ENCODE results near the gene PEX14. TPM values are rescaled to one million over a fixed set of nuclear protein-coding genes. Genes with fewer than 3 reads are reported as not detected.

Gene PEX14
- total and polyA plus RNA-seq, 10 of the 15 experiments (the other 5 are each of a cell fraction or from before 2014, with no cell fraction given) = 1.4 to 23.2 (median 12.0) TPM

GRCh38 chr1:10616696-10617095 is 141.9 kb downstream of the PEX14 start:
- TF ChIP-seq HCFC1 (IDR thresholded peaks at IDR 0.05; ENCODE audit: low read length) (no peak), NFYA (IDR thresholded peaks at IDR 0.05; ENCODE audit: borderline replicate concordance, low read depth, low read length) (no peak), LARP7 (IDR thresholded peaks at IDR 0.05) (no peak), NFIC (IDR thresholded peaks at IDR 0.05; ENCODE audit: low read depth, low read length) (no peak), ATF3 (IDR thresholded peaks at IDR 0.05; ENCODE audit: borderline replicate concordance, extremely low read depth, low read depth, low read length) (no peak), TAF1 (IDR thresholded peaks at IDR 0.05; ENCODE audit: borderline replicate concordance, low read depth, low read length) (no peak), CHD1 (IDR thresholded peaks at IDR 0.05; ENCODE audit: low read depth, low read length) (no peak), MLLT1 (IDR thresholded peaks at IDR 0.05) (no peak), HDGF (IDR thresholded peaks at IDR 0.05) (no peak), HSF1 (IDR thresholded peaks at IDR 0.05; ENCODE audit: low read depth, low read length) (no peak), CBX5 (IDR thresholded peaks at IDR 0.05; ENCODE audit: low read depth) (no peak), NR2C1 (IDR thresholded peaks at IDR 0.05) (no peak), ATF2 (IDR thresholded peaks at IDR 0.05; ENCODE audit: low read length) (no peak), NRF1 (conservative IDR thresholded peaks at IDR 0.05; ENCODE audit: low read depth, low read length) (no peak), RCOR1 (conservative IDR thresholded peaks at IDR 0.05; ENCODE audit: low read depth, low read length) (no peak)
- Histone ChIP-seq H4K20me1 (ENCODE audit: control insufficient read depth, insufficient read depth) (no peaks in the 10 kb centered on the region), H3K79me2 (ENCODE audit: control insufficient read depth, insufficient read depth, low read length) (no peaks in the 10 kb centered on the region), H2AFZ (ENCODE audit: control insufficient read depth, low read depth, low read length) (no peak overlapping the region), H3K4me3 (no peak overlapping the region), H3K4me1 (ENCODE audit: control insufficient read depth, insufficient read depth, low read length) (no peaks in the 10 kb centered on the region), H3K36me3 (ENCODE audit: control insufficient read depth in 2 of 2, insufficient read depth in 2 of 2, low read length in 1 of 2) (peaks cover 0 to 5% of the 10 kb centered on the region in 2 experiments; a peak in 2 of 4 replicates), H3K27ac (ENCODE audit: control insufficient read depth, insufficient read depth) (no peak overlapping the region), H3K9me3 (replicated peaks; ENCODE audit: control insufficient read depth, insufficient read depth, low read length) (no peaks in the 10 kb centered on the region), H3K4me2 (ENCODE audit: control insufficient read depth, insufficient read depth) (no peak overlapping the region), H3K27me3 (replicated peaks in 1 of 2; ENCODE audit: control insufficient read depth in 2 of 2, insufficient read depth in 2 of 2, low read length in 1 of 2) (no peaks in the 10 kb centered on the region), H3K9ac (ENCODE audit: control insufficient read depth, insufficient read depth, low read length) (no peak overlapping the region)
- 98% methylated on average over 14 of the region's 15 CpGs for WGBS (ENCODE audit: insufficient coverage, insufficient replicate concordance, low lambda C conversion rate, missing lambda C conversion rate)
- intact Hi-C loops (cut with micrococcal nuclease; ENCODE audit: unreplicated experiment) = no loop called here
- BruUV-seq (replicated peaks) = no TSS peak
- POLR2A ChIA-PET = no interaction called here
- DNase-seq (ENCODE audit: low read depth, low spot score) = no peak
- FAIRE-seq = no peak
- SMC1A ChIA-PET (ENCODE audit: uncharacterized antibody, unreplicated experiment) = no interaction called here
- RAD21 ChIA-PET (ENCODE audit: unreplicated experiment) = no interaction called here
- ATAC-seq = no peak
- in situ Hi-C loops (cut with MboI) = no loop called here
- CTCF ChIA-PET = no interaction called here
